Measurements from ENCODE around the gene AUTS2. TPM values are rescaled to one million over a fixed set of nuclear protein-coding genes. Genes with fewer than 3 reads are reported as not detected.

The AUTS2 gene
- total RNA-seq, 1 experiment from 2014 or later = 256 TPM

GRCh38 chr7:70371652-70372051 is 773.4 kb downstream of the AUTS2 start:
- Mint-ChIP-seq H3K4me3 (no peak overlapping the region), H3K9me3 (no peaks in the 10 kb centered on the region), H3K27ac (no peak overlapping the region), H3K36me3 (ENCODE audit: insufficient read depth in 1 of 3, low read depth in 3 of 3) (no peaks in the 10 kb centered on the region), H3K4me1 (peaks cover 6 to 9% of the 10 kb centered on the region in 2 experiments), H3K27me3 (ENCODE audit: low read depth) (no peaks in the 10 kb centered on the region)
- WGBS (ENCODE audit: extremely low coverage, insufficient read length, low lambda C conversion rate) = no CpG with 5 or more reads among the region's 1 CpG
- H3K27ac ChIP-seq (ENCODE audit: insufficient read length, low read depth, low read length) = no peak overlapping the region
- no peak overlapping the region for H2BK120ac ChIP-seq (ENCODE audit: low read depth, low read length, poor library complexity, severe bottlenecking)
- H4K8ac ChIP-seq (replicated peaks; ENCODE audit: insufficient read length, low read depth, low read length) = no peak overlapping the region
- no peaks in the 10 kb centered on the region for H3K9me3 ChIP-seq (ENCODE audit: control insufficient read depth, low read depth, low read length)
- H2AFZ ChIP-seq (ENCODE audit: low read length) = no peak overlapping the region
- H3K27me3 ChIP-seq (ENCODE audit: insufficient read depth, low read length) = no peaks in the 10 kb centered on the region
- no peak overlapping the region for H2BK12ac ChIP-seq (ENCODE audit: insufficient read length, low read depth, low read length)
- H2BK5ac ChIP-seq (ENCODE audit: insufficient read length, low read length) = no peak overlapping the region
- no peak overlapping the region for H3K56ac ChIP-seq (ENCODE audit: insufficient read length, low read depth, low read length)
- H3T11ph ChIP-seq (ENCODE audit: low read length) = no peak overlapping the region
- no peak overlapping the region for H3K14ac ChIP-seq (ENCODE audit: insufficient read depth, low read length)
- no peak for TF ChIP-seq CTCF (conservative IDR thresholded peaks at IDR 0.05)
- H3K23me2 ChIP-seq (ENCODE audit: insufficient read length, low read depth, low read length, poor library complexity, severe bottlenecking) = no peaks in the 10 kb centered on the region
- no peaks in the 10 kb centered on the region for H3K79me1 ChIP-seq (ENCODE audit: insufficient read depth, low read depth, low read length, poor library complexity, severe bottlenecking)
- H3K79me2 ChIP-seq (ENCODE audit: insufficient read depth, low read length) = no peaks in the 10 kb centered on the region
- no peak overlapping the region for H2AK5ac ChIP-seq (ENCODE audit: insufficient read length, low read length)
- H4K91ac ChIP-seq (ENCODE audit: insufficient read length, low read depth, low read length) = no peak overlapping the region
- no peaks in the 10 kb centered on the region for H3K4me1 ChIP-seq (ENCODE audit: insufficient read depth, low read length)
- no peak overlapping the region for H3K4me2 ChIP-seq (ENCODE audit: insufficient read depth, insufficient read length, low read length)
- H2BK20ac ChIP-seq (ENCODE audit: low read depth, low read length, poor library complexity, severe bottlenecking) = no peak overlapping the region
- no peak overlapping the region for H4K5ac ChIP-seq (ENCODE audit: insufficient read length, low read depth, low read length)
- no peak for DNase-seq
- H3K4ac ChIP-seq (ENCODE audit: low read depth, low read length) = no peak overlapping the region
- H2BK15ac ChIP-seq (ENCODE audit: low read depth, low read length) = no peak overlapping the region
- no peak overlapping the region for H3K9ac ChIP-seq (ENCODE audit: extremely low read depth, insufficient read length, low read length)
- no peak overlapping the region for H3K23ac ChIP-seq (ENCODE audit: insufficient read length, low read depth, low read length)
- no peak overlapping the region for H3K18ac ChIP-seq (ENCODE audit: insufficient read length, low read depth, low read length)
- no peaks in the 10 kb centered on the region for H4K20me1 ChIP-seq (ENCODE audit: control insufficient read depth, insufficient read depth, insufficient read length)

Data from H9 (cell line).